Cardiac fibroblast (primary cell): Measurements from ENCODE around the gene PARP8.
"Not testable (repeated sequence)": the region's sequence is repeated elsewhere in the genome, so short reads cannot be mapped to it uniquely, and the experiment has no call there.

Experiments
- DNase-seq, 2 donors: peaks; one replicate each; pipeline versions ENCODE4 v3.0.0 to v3.0.0-alpha.2; 2010; ENCODE audit warnings: low read depth in 2 of 2
- H3K4me3 ChIP-seq, 2 donors: replicated peaks in 1 of 2; 1 replicate in 1 of 2; 2 replicates in 1 of 2; pipeline ENCODE4 v1.5.1; 2011; ENCODE audit warnings: low read depth in 2 of 2, low read length in 2 of 2, mild to moderate bottlenecking in 2 of 2, moderate library complexity in 1 of 2
- TF ChIP-seq, protein P1 (sequence below): IDR thresholded peaks from one replicate; pipeline ENCODE4 v1.5.1; 2011; ENCODE audit warnings: low read depth, mild to moderate bottlenecking, low read length, inconsistent platforms

The PARP8 gene

DNA sequence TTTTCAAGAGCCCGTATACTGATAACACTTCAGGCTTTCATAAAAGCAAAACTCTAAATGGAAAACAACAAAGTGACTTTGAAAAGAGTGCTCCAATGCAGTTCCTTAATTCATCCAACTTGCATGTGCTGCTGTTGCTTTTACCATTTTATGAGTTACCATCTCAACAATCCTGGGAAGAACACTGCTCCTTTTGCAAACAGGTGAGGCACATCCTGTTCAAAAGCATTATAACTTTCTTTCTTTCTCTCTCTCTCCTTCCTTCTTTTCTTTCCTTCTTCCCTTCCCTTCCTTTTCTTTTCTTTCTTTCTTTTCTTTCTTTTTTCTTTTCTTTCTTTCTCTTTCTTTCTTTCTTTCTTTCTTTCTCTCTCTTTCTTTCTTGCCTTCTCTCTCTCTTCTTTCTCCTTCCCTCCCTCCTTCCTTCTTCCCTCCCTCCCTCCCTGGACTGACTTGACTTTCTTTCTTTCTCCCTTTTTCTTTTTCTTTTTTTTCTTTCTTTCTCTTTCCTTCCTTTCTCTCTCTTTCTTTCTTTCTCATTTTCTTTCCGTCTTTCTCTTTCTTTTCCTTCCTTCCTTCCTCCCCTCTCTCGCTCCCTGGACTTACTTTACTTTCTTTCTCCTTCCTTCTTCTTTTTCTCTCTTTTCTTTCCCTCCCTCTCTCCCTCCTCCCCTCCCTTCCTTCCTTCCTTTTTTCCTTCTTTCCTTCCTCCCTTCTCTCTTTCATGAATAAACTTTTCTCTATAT is 11.2 kb upstream of the PARP8 start:
- DNase-seq: no peak
- H3K4me3 ChIP-seq: no peak overlapping the region
- TF ChIP-seq, protein P1, sequence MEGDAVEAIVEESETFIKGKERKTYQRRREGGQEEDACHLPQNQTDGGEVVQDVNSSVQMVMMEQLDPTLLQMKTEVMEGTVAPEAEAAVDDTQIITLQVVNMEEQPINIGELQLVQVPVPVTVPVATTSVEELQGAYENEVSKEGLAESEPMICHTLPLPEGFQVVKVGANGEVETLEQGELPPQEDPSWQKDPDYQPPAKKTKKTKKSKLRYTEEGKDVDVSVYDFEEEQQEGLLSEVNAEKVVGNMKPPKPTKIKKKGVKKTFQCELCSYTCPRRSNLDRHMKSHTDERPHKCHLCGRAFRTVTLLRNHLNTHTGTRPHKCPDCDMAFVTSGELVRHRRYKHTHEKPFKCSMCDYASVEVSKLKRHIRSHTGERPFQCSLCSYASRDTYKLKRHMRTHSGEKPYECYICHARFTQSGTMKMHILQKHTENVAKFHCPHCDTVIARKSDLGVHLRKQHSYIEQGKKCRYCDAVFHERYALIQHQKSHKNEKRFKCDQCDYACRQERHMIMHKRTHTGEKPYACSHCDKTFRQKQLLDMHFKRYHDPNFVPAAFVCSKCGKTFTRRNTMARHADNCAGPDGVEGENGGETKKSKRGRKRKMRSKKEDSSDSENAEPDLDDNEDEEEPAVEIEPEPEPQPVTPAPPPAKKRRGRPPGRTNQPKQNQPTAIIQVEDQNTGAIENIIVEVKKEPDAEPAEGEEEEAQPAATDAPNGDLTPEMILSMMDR: no peak

GRCh38 chr5:50655810-50656205 is 10.6 kb upstream of the PARP8 start:
- TF ChIP-seq, protein P1: no peak
- H3K4me3 ChIP-seq: no peak overlapping the region
- no peak for DNase-seq

DNA sequence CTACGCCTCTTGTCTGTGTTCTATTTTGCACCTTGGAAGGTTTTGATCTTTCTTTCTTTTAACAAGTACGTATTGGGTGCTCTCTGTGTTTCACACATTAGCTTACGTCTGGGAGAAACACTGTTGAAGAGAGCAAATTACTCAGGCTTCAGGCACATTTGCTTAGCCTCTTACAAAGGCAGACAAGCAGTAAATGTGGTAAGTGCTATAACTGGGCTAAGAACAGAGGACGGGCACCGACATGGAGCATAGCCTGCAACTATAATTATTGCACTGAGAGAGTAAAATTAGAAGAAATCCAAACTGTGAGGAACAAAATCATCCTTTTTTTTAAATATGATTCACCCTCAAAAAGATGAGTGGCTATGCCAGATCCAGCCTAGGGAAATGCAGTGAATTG is 9.4 kb upstream of the PARP8 start:
- H3K4me3 ChIP-seq: no peak overlapping the region
- TF ChIP-seq, protein P1: no peak
- DNase-seq: no peak

DNA sequence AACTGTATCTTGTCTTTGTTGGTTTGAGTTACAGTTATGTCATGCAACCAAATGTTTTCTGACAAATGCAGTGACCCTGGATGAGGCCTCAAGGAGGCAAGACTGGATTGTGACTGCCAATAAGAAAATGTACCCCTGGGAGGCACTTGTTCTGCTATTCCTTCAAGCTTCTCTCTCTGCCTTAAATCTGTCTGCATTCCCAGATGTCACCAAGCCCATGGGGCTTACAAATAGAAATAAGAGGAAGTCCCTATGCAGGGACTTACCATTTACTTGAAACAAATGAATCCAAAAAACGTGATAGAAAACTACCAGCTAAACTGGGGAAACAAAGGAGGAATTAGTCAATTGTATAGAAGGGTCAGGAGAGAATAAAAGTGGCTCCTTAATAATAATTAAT is 8.2 kb upstream of the PARP8 start:
- no peak for DNase-seq
- TF ChIP-seq, protein P1: no peak
- no peak overlapping the region for H3K4me3 ChIP-seq

- TF ChIP-seq, protein P1: no peak
- no peak overlapping the region for H3K4me3 ChIP-seq
- no peak for DNase-seq
These were observed 2.8 kb upstream of the PARP8 start for GRCh38 chr5:50663636-50664035.

GRCh38 chr5:50665091-50665490 is 1.3 kb upstream of the PARP8 start:
- H3K4me3 ChIP-seq: no peak overlapping the region
- TF ChIP-seq, protein P1: no peak
- DNase-seq: no peak

DNA sequence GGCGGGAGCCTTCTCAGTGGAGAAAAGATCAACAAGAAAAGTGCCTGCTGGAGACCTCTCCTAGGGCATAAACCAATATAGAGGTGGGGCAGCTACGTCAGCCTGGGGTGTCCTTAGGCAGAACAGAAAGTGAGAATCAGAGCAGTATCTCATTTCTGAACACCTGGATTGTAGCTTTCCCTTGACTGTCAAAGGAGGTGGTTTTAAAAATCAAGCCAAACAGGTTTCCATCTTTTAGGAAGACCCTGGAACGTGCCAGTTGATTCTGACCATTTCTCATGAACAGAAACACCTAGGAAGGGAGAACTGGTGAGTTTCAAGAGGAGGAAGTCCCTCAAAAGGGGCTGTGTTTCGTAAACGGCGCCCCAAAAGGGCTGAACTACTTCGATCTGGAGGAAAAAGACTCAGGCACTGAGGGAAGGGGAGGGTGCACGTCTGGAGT is 655 bp upstream of the PARP8 start:
- H3K4me3 ChIP-seq: peak overlapping the region in 1 of 2 donors; percentile 88
- DNase-seq: not testable (repeated sequence)
